ENCODE measurements around the gene CCDC18. TPM values are rescaled to one million over a fixed set of nuclear protein-coding genes. Genes with fewer than 3 reads are reported as not detected.
"Not testable (repeated sequence)": the region's sequence is repeated elsewhere in the genome, so short reads cannot be mapped to it uniquely, and the experiment has no call there.

CCDC18 gene
- total RNA-seq, 2 donors from 2014 or later, result 5.6 to 7.2 TPM

DNA sequence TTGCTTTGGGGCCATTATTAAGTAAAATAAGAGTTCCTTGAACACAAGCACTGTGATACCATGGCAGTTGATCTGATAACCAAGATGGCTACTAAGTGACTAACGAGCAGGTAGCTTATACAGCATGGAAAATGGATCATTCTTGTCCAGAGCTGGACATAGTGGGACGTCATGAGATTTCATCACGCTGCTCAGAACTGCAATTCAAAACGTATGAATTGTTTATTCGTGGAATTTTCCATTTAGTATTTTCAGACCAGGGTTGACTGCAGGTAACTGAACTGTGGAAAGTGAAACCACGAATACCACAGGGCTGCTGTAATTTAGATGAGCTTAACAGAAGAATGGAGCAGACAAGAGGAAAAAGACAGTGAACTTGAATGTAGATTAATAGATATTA lies 38.9 kb downstream of the CCDC18 start:
- no peak for DNase-seq (ENCODE audit: low spot score)
- intact Hi-C loops (cut with DNase I), result no loop called here

GRCh38 chr1:93220716-93221115 lies 40.2 kb downstream of the CCDC18 start:
- DNase-seq (ENCODE audit: low spot score); intact Hi-C loops (cut with DNase I): not testable (repeated sequence)

DNA sequence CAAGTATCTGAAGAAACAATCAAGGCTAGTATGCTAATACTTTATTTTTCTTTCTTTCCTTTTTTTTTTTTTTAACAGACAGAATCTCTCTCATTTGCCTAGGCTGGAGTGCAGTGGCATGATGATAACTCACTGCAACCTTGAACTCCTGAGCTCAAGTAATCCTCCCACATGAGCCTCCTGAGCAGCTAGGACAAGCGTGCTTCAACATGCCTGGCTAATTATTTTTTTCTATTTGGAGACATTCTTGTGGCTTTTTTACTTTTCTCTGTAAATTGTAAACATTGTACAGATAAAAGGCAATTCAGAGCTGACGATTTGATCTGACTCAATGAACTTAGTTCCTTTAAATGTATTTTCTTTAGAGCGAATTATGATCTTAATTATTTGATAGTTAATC lies 41.4 kb downstream of the CCDC18 start:
- intact Hi-C loops (cut with DNase I), result no loop called here
- DNase-seq (ENCODE audit: low spot score), result no peak

DNA sequence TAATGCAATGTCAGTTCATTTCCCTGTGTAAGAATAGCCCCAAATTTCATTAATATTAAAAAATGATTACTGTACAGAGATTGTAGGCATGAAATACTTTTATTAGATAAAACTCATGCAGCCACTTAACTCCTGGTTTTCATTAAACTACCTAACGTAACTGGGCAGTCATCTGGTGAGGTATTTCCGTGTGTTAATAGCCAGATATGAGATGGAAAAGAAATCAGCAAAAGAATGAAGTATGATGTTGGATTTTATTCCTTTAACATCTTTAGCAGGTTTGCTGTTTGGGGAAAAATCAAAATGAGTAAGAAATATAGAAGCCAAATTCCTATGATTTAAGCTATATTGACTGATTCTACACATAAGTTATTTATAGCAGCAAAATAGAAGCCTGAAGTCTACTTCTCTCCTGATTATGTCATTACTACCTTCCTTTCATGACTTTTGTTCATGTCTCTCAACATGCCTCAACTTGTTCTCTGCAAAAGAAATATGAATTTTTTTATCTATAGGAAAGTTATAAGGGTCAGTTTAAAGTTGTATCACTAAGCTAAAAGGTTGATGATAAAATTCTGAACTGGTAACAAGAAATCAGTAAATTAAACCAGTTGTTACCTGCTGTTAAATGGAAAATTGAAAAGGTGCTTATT lies 42.6 kb downstream of the CCDC18 start:
- DNase-seq (ENCODE audit: low spot score), result no peak
- intact Hi-C loops (cut with DNase I), result no loop called here

DNA sequence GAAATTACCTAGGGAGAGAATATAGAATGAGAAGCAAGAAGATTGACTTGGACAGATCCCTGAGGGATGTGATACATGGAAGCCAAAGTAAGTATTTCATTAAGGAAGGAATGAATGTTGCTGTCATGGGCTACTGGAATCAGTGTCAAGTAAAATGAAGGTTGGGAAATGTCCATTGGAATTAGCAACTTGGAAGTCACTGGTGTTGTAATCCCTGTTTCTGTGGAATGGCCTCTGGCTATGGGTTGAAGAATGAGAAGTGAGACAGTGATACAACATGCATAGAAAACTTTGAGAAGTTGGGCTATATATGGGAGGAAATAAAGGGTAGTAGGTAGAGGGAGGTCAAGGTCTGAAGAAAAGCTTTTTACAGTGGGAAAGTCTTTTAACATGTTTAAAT lies 54.7 kb downstream of the CCDC18 start:
- intact Hi-C loops (cut with DNase I), result no loop called here
- no peak for DNase-seq (ENCODE audit: low spot score)

GRCh38 chr1:93237021-93237420 lies 56.5 kb downstream of the CCDC18 start:
- no peak for DNase-seq (ENCODE audit: low spot score)
- intact Hi-C loops (cut with DNase I), result no loop called here

DNA sequence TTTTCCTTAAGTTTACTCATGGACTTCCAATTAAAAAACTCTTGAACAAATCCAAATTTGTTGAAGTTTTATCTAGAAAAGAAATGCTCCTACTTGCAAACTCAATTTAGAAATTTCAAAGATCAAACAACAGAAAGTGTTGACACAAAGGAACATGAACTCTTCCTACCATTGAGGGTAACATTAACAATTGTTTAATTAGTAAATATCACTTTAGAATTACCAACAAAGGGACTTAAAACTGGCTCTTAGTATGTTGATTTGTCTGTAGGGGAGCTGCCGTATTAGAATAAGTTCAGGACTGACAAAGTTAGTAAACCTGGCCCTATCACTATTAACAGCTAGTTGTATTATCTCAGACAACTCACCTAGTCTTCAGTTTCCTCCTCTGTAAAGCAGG lies 57.9 kb downstream of the CCDC18 start:
- DNase-seq (ENCODE audit: low spot score), result no peak
- intact Hi-C loops (cut with DNase I), result no loop called here

DNA sequence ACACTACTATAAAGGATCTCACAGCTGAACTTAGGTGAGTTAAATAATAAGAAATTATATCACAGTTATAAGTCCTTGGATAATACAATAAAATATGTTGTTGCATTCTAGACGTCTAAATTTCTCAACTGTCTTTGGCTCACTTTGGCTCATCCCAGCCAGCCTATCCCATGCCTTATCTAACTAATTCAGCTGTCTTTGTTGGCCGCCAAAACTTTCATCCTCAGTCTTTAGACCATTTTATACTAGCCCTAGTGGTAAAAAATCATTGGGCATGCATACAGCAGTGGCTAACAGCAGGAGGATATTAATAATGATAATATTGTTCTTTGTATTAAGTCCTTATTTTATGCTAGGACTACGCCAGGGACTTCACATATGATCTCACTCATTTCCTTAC lies 59.3 kb downstream of the CCDC18 start:
- no peak for DNase-seq (ENCODE audit: low spot score)
- intact Hi-C loops (cut with DNase I), result no loop called here

- DNase-seq (ENCODE audit: low spot score); intact Hi-C loops (cut with DNase I): not testable (repeated sequence)
These were observed 62.7 kb downstream of the CCDC18 start for GRCh38 chr1:93243233-93243632.

DNA sequence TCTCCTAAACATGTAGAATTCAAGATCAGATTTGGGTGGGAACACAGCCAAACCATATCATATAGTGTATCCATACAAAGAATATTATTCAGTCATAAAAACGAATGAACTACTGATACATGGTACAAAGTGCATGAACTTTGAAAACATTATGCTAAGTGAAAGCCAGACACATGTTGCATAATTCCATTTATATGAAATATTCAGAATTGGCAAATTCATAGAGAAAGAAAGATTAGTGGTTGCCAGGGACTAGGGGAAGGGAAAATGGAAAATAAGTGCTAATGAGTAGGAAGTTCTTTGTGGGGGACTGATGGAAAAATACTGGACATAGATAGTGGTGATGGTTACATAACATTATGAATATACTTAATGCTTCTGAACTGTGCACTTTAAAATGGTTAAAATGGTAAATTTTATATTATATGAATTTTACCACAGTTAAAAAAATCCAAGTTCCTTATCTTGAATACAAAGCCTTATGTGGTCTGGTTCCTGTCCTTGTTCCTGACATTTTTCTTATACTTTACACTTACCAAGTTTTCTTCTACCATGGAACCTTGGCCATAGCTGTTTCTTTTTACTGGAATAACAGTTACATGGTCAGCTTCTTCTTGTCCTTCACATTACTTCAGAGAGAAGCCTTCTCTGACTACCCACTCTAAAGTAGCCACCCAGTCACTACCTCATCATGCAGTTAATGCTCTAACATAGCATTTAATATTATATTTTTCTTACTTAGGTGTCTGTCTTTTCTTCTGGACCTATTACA lies 64.0 kb downstream of the CCDC18 start:
- intact Hi-C loops (cut with DNase I), result no loop called here
- no peak for DNase-seq (ENCODE audit: low spot score)

- intact Hi-C loops (cut with DNase I), result no loop called here
- no peak for DNase-seq (ENCODE audit: low spot score)
These were observed 71.4 kb downstream of the CCDC18 start for GRCh38 chr1:93251966-93252365.

DNA sequence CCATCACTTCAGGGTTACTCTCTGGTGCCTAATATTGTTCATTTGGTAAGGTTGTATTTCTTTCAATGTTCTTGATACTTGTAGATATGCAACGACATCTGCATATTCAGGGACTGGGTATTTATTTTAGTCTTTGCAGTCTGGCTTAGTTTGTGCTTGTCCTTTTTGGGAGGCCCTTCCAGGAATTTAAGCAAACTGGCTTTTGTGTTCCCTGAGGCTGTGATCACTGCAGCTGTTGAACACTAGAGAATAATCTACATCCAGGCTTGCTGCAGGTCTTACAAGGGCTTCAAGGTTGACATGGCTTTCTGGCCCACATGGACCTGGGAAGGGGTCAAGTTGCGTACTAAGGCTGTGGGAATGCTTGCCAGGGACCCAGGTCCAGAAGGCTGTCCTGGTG lies 72.1 kb downstream of the CCDC18 start:
- no peak for DNase-seq (ENCODE audit: low spot score)
- intact Hi-C loops (cut with DNase I), result no loop called here

DNA sequence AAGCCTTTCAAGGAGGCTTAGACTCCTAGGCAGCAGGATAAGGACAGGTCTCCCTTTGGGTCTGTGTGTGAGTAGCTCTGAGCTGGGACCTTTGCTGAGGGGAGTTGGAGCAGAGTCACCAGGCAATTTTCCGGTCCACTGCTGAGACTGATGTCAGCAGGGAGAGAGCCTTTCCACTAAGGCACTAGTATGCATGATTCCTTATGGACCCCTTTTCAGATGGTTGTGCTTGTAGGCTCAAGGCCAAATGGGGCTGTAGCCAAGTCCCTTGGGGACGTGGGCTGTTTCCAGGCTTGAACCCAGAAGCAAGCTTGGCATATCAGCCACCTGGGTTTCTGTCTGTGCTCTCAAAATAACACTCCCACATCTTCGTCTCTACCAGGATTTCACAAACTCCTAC lies 73.0 kb downstream of the CCDC18 start:
- DNase-seq (ENCODE audit: low spot score), result no peak
- intact Hi-C loops (cut with DNase I), result no loop called here

GRCh38 chr1:93255222-93256079 lies 74.9 kb downstream of the CCDC18 start:
- no peak for DNase-seq (ENCODE audit: low spot score)
- intact Hi-C loops (cut with DNase I), result no loop called here

DNA sequence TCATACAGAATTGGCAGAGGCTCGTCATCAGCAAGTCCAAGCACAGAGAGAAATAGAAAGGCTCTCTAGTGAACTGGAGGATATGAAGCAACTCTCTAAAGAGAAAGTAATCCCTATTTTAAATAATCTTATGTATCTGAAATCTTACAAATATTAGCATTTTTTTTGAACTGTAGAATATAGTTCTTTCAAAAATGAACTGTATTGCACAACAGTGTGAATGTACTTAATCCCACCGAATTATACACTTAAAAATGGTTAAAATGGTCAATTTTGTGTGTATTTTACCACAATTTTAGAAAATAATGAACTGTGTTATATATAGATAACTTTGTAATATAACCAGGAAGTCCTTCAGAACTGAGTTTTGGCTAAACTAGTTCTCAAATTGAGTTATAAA lies 75.9 kb downstream of the CCDC18 start:
- intact Hi-C loops (cut with DNase I), result no loop called here
- DNase-seq (ENCODE audit: low spot score), result no peak

DNA sequence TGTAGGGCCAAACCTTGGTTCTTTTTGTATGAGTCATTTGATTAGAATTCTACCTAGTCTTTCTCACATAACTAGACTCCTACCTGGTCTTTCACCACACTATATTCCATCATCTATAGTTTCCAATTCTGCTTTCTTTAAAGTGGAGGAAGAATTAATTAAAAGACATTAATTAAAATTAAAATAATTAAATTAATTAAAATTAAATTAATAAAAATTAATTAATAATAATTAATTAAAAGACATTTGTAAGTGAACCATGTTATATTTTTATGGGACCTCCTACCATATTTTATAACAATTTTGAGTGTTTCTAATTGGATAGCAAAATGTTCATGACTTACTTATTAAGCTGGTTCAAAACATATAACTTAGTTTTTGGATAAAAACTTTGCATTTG lies 77.4 kb downstream of the CCDC18 start:
- intact Hi-C loops (cut with DNase I), result no loop called here
- no peak for DNase-seq (ENCODE audit: low spot score)

DNA sequence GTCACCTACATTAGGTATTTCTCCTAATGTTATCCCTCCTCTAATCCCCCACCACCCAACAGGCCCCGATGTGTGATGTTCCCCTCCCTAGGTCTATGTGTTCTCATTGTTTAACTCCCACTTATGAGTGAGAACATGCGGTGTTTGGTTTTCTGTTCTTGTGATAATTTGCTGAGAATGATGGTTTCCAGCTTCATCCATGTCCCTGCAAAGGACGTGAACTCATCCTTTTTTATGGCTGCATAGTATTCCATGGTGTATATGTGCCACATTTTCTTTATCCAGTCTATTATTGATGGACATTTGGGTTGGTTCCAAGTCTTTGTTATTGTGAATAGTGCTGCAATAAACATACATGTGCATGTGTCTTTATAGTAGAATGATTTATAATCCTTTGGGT lies 80.2 kb downstream of the CCDC18 start:
- DNase-seq (ENCODE audit: low spot score); intact Hi-C loops (cut with DNase I): not testable (repeated sequence)

DNA sequence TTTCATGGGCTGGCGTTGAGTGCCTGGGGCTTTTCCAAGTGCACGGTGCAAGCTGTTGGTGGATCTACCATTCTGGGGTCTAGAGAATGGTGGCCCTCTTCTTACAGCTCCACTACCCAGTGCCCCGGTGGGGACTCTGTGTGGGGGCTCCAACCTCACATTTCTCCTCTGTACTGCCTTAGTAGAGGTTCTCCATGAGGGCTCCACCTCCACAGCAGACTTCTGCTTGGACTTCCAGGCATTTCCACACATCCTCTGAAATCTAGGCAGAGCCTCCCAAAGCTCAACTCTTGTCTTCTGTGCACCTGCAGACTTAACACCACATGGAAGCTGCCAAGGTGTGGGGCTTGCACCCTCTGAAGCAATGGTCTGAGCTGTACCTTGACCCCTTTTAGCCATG lies 82.1 kb downstream of the CCDC18 start:
- intact Hi-C loops (cut with DNase I), result no loop called here
- DNase-seq (ENCODE audit: low spot score), result no peak

- DNase-seq (ENCODE audit: low spot score); intact Hi-C loops (cut with DNase I): not testable (repeated sequence)
These were observed 88.4 kb downstream of the CCDC18 start for GRCh38 chr1:93268888-93269287.

DNA sequence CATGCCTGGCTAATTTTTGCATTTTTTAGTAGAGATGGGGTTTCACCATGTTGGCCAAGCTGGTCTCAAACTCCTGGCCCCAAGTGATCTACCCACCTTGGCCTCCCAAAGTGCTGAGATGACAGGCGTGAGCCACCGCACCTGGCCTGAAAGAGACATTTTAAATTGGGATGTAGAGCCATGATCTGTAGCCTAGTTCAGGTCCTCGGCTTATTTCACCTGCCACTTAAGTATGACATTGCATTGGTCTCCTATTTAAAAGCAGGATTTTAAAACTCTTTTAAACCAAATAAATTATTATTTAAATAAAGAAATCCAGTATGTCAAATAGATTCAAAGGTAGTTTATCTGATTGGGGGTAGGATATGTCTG lies 94.7 kb downstream of the CCDC18 start:
- intact Hi-C loops (cut with DNase I); DNase-seq (ENCODE audit: low spot score): not testable (repeated sequence)

All from posterior vena cava (tissue), 2 donors.